Hepatocyte (in vitro differentiated cells): ENCODE measurements around the gene LST1. TPM values are rescaled to one million over a fixed set of nuclear protein-coding genes. Genes with fewer than 3 reads are reported as not detected.

ENCODE experiments used
- DNase-seq: peaks from one replicate; pipeline ENCODE4 v3.0.0-alpha.2; 2016; ENCODE audit warnings: low spot score
- H2AFZ ChIP-seq: fragments of 200-600 bp; sonication (generic); 2 replicates; pipeline ENCODE4 v1.6.0; 2016; ENCODE audit warnings: antibody characterized with exemption, mild to moderate bottlenecking
- H3K27ac ChIP-seq: fragments of 200-600 bp; sonication (generic); 2 replicates; pipeline ENCODE4 v1.5.1; 2016; ENCODE audit warnings: mild to moderate bottlenecking
- H3K27me3 ChIP-seq: fragments of 200-600 bp; sonication (generic); 2 replicates; pipeline ENCODE4 v1.6.1; 2016
- H3K36me3 ChIP-seq: fragments of 200-600 bp; sonication (generic); replicated peaks from 2 replicates; pipeline ENCODE4 v1.5.1; 2016; ENCODE audit warnings: low read depth; ENCODE audit not compliant: insufficient read depth
- H3K4me1 ChIP-seq: fragments of 200-600 bp; sonication (generic); 2 replicates; pipeline ENCODE4 v1.5.1; 2016; ENCODE audit warnings: mild to moderate bottlenecking, moderate library complexity; ENCODE audit not compliant: insufficient read depth
- H3K4me2 ChIP-seq: fragments of 200-600 bp; sonication (generic); 2 replicates; pipeline ENCODE4 v1.6.0; 2016
- H3K4me3 ChIP-seq: fragments of 200-600 bp; sonication (generic); 2 replicates; pipeline ENCODE4 v1.5.1; 2016; ENCODE audit warnings: mild to moderate bottlenecking
- H3K79me2 ChIP-seq: fragments of 200-600 bp; sonication (generic); 2 replicates; pipeline ENCODE4 v1.6.0; 2017; ENCODE audit warnings: mild to moderate bottlenecking
- H3K9me2 ChIP-seq: fragments of 200-600 bp; sonication (generic); replicated peaks from 2 replicates; pipeline ENCODE4 v1.6.0; 2017; ENCODE audit warnings: mild to moderate bottlenecking; ENCODE audit not compliant: insufficient read depth
- H3K9me3 ChIP-seq: fragments of 200-600 bp; sonication (generic); 2 replicates; pipeline ENCODE4 v1.5.1; 2016; ENCODE audit warnings: low read depth, mild to moderate bottlenecking
- H4K20me1 ChIP-seq: fragments of 200-600 bp; sonication (generic); 2 replicates; pipeline ENCODE4 v1.6.0; 2016; ENCODE audit warnings: mild to moderate bottlenecking; ENCODE audit not compliant: insufficient read depth, poor library complexity, severe bottlenecking
- CTCF ChIP-seq: fragments of 200-600 bp; sonication (generic); IDR thresholded peaks from 2 replicates; pipeline ENCODE4 v1.5.1; 2016; ENCODE audit warnings: antibody characterized with exemption, mild to moderate bottlenecking; ENCODE audit not compliant: poor library complexity
- EZH2 ChIP-seq: fragments of 200-600 bp; sonication (generic); IDR thresholded peaks from 2 replicates; pipeline ENCODE4 v1.6.1; 2016; ENCODE audit warnings: antibody characterized with exemption, mild to moderate bottlenecking, borderline replicate concordance
- EZH2phosphoT487 ChIP-seq: fragments of 200-600 bp; sonication (generic); IDR thresholded peaks from one replicate; pipeline ENCODE4 v1.6.1; 2018; ENCODE audit warnings: antibody characterized with exemption, mild to moderate bottlenecking, low read depth, moderate library complexity; ENCODE audit not compliant: unreplicated experiment, severe bottlenecking
- WGBS: methylation state at CpG from one replicate; pipeline ENCODE4 v1.1.6; 2016; ENCODE audit warnings: low lambda C conversion rate; ENCODE audit errors: missing lambda C conversion rate; 5-methylcytosine and 5-hydroxymethylcytosine counted together
- polyA plus RNA-seq: library from polyadenylated mRNA; unstranded; fragments of >200 nt; fragmentation: Nextera tagmentation; extraction: Ambion mirVana; gene quantifications from 2 replicates; pipeline ENCODE4 v1.2.1, GENCODE V29; 2016
- total RNA-seq: library from RNA; depleted of rRNA; stranded (reverse); fragments of >200 nt; gene quantifications from 2 replicates; pipeline ENCODE4 v1.2.3, GENCODE V29; 2014

Gene LST1
- total and polyA plus RNA-seq, 2 experiments from 2014 or later: 2.4 TPM; not detected in 1

GRCh38 chr6:31607317-31607716, 21.2 kb downstream of the LST1 start:
- TF ChIP-seq EZH2phosphoT487 (no peak), EZH2 (no peak), CTCF (no peak)
- Histone ChIP-seq H3K4me1 (no peaks in the 10 kb centered on the region), H3K79me2 (no peaks in the 10 kb centered on the region), H3K27ac (no peak overlapping the region), H3K9me3 (no peaks in the 10 kb centered on the region), H3K27me3 (no peaks in the 10 kb centered on the region), H4K20me1 (no peaks in the 10 kb centered on the region), H3K9me2 (no peaks in the 10 kb centered on the region), H3K4me3 (no peak overlapping the region), H2AFZ (no peak overlapping the region), H3K4me2 (no peak overlapping the region), H3K36me3 (no peaks in the 10 kb centered on the region)
- 73% methylated on average over 1 of the region's 1 CpG for WGBS
- no peak for DNase-seq

GRCh38 chr6:31609519-31610406, 23.7 kb downstream of the LST1 start:
- 63% methylated on average over 8 of the region's 8 CpGs for WGBS

DNA sequence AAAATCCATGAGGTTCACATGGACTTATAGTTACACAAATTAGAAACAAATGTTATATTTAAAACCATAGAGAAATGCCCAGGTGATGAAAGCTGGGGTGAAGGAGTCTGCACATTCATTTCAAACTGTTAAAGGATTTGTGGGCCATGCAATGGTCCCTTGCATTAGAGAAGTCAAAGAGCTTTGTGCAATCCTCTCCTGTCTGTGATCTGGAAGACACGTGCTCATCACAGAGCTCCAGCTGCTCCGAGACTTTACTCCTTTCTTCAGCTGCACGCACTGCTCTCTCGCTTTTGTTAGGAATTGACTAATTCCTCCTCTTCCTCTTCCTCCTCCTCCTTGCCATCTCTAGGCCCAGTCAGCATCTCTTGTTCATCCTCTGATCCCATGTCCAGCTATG, 24.9 kb downstream of the LST1 start:
- Histone ChIP-seq H3K27ac (no peak overlapping the region), H3K4me2 (no peak overlapping the region), H2AFZ (no peak overlapping the region), H3K36me3 (no peaks in the 10 kb centered on the region), H3K27me3 (no peaks in the 10 kb centered on the region), H3K9me3 (no peaks in the 10 kb centered on the region), H3K79me2 (no peaks in the 10 kb centered on the region), H3K4me3 (no peak overlapping the region), H3K9me2 (no peaks in the 10 kb centered on the region), H4K20me1 (no peaks in the 10 kb centered on the region), H3K4me1 (peaks cover 11% of the 10 kb centered on the region)
- DNase-seq: no peak
- no peak for TF ChIP-seq CTCF
- TF ChIP-seq EZH2: no peak
- TF ChIP-seq EZH2phosphoT487: no peak
- WGBS: 80% methylated on average over 4 of the region's 4 CpGs

More at GRCh38 chr6:31609519-31610406, 23.7 kb downstream of the LST1 start:
- Histone ChIP-seq H3K9me3 (no peaks in the 10 kb centered on the region), H3K27me3 (no peaks in the 10 kb centered on the region), H3K36me3 (no peaks in the 10 kb centered on the region), H3K4me2 (no peak overlapping the region), H2AFZ (no peak overlapping the region), H3K79me2 (no peaks in the 10 kb centered on the region), H3K27ac (no peak overlapping the region), H4K20me1 (no peaks in the 10 kb centered on the region), H3K9me2 (no peaks in the 10 kb centered on the region), H3K4me1 (peaks cover 3% of the 10 kb centered on the region), H3K4me3 (no peak overlapping the region)
- no peak for TF ChIP-seq EZH2
- no peak for TF ChIP-seq CTCF
- TF ChIP-seq EZH2phosphoT487: no peak
- DNase-seq: no peak
